Spinal cord (tissue), 10 donors: ENCODE measurements around the gene ZNF575. TPM values are rescaled to one million over a fixed set of nuclear protein-coding genes. Genes with fewer than 3 reads are reported as not detected.

Experiments used
- DNase-seq, 6 donors: peaks; one replicate each; pipeline versions ENCODE4 v3.0.0 to v3.0.0-alpha.2; 2013 to 2015; ENCODE audit warnings: low spot score in 6 of 6, low read depth in 4 of 6
- H3K27ac ChIP-seq: one replicate; pipeline ENCODE4 v1.5.1; 2013; ENCODE audit warnings: low read depth, low read length, control low read depth
- H3K27me3 ChIP-seq: one replicate; pipeline ENCODE4 v1.6.1; 2013; ENCODE audit warnings: low read length; ENCODE audit not compliant: control insufficient read depth, insufficient read depth
- H3K36me3 ChIP-seq: one replicate; pipeline ENCODE4 v1.6.1; 2013; ENCODE audit warnings: low read length; ENCODE audit not compliant: control insufficient read depth, insufficient read depth
- H3K4me1 ChIP-seq: one replicate; pipeline ENCODE4 v1.6.1; 2013; ENCODE audit warnings: low read length; ENCODE audit not compliant: control insufficient read depth, insufficient read depth
- H3K4me3 ChIP-seq: one replicate; pipeline ENCODE4 v1.5.1; 2013; ENCODE audit warnings: low read depth, low read length, control low read depth
- H3K9me3 ChIP-seq: one replicate; pipeline ENCODE4 v1.6.1; 2013; ENCODE audit warnings: low read length; ENCODE audit not compliant: control insufficient read depth, insufficient read depth
- WGBS: methylation state at CpG from one replicate; pipeline ENCODE4 v1.1.5; 2013; ENCODE audit warnings: missing lambda C conversion rate; ENCODE audit not compliant: insufficient coverage; 5-methylcytosine and 5-hydroxymethylcytosine counted together
- long read RNA-seq, 4 donors: transcript quantifications; one replicate each; lab custom pipeline, GENCODE V29; 2026
- polyA plus RNA-seq, 2 donors: library from polyadenylated mRNA; unstranded; fragments of 120-200 nt; gene quantifications; one replicate each; pipeline ENCODE4 v1.2.1, GENCODE V29; 2013; ENCODE audit not compliant: insufficient read length in 2 of 2
- total RNA-seq, 2 donors: library from RNA; depleted of rRNA in 1 of 2; stranded (reverse); fragments of 120-200 nt in 1 of 2; fragments of >200 nt in 1 of 2; gene quantifications; one replicate each; pipeline versions ENCODE4 v1.2.3 to v1.2.4, GENCODE V29; 2013 to 2014
- donor health status: healthy.

Gene ZNF575
- total RNA-seq, result under 1 TPM; 0.40 to 0.94 TPM
- 10 to 100 TPM in 1 of 2 donors, 1 to 10 TPM in 1; 6.4 to 11.2 TPM for polyA plus RNA-seq
- long read RNA-seq, donor 1, partial matches to known transcripts, result 0 of 4 reads
- long read RNA-seq, donor 1, other reads (novel, unspliced or antisense), result 0 of 4 reads
- long read RNA-seq, donor 2, partial matches to known transcripts, result 0 of 3 reads
- long read RNA-seq, donor 2, other reads (novel, unspliced or antisense), result 0 of 3 reads
- long read RNA-seq, donor 3, partial matches to known transcripts, result 6 of 16 reads
- long read RNA-seq, donor 3, other reads (novel, unspliced or antisense), result 8 of 16 reads
- long read RNA-seq, donor 4, result 0 reads

- H3K27ac ChIP-seq, result peak within 1 kb of the TSS; percentile 94
These were observed at the start of gene ZNF575 for GRCh38 chr19:43532962-43533545. TSS of gene ZNF575 (plus strand) at chr19:43533188. CDS start at chr19:43534423, 1,235 bp downstream.

GRCh38 chr19:43483281-43483680 is 49.7 kb upstream of the ZNF575 start:
- no peak overlapping the region for H3K4me3 ChIP-seq
- H3K36me3 ChIP-seq, result peaks cover 13% of the 10 kb centered on the region
- no peak overlapping the region for H3K27ac ChIP-seq
- H3K4me1 ChIP-seq, result no peaks in the 10 kb centered on the region
- no peaks in the 10 kb centered on the region for H3K27me3 ChIP-seq
- H3K9me3 ChIP-seq, result no peaks in the 10 kb centered on the region
- no peak for DNase-seq
- 83% methylated on average over 2 of the region's 6 CpGs for WGBS

More at GRCh38 chr19:43532962-43533545, at the start of gene ZNF575:
- Histone ChIP-seq H3K4me1 (peaks cover 36% of the 10 kb centered on the region), H3K4me3 (peak within 1 kb of the TSS; percentile 78), H3K36me3 (peaks cover 14% of the 10 kb centered on the region), H3K9me3 (no peaks in the 10 kb centered on the region), H3K27me3 (no peaks in the 10 kb centered on the region)
- DNase-seq, result peak; percentile 92 to 99 (median 97)
- under 1% methylated on average over 41 of the region's 47 CpGs for WGBS

- Histone ChIP-seq H3K36me3 (peaks cover 9% of the 10 kb centered on the region), H3K27ac (no peak overlapping the region), H3K4me3 (no peak overlapping the region), H3K4me1 (no peaks in the 10 kb centered on the region), H3K27me3 (no peaks in the 10 kb centered on the region), H3K9me3 (no peaks in the 10 kb centered on the region)
- WGBS, result 86% methylated on average over 6 of the region's 6 CpGs
- DNase-seq, result no peak
These were observed 47.0 kb upstream of the ZNF575 start for GRCh38 chr19:43485951-43486350.

GRCh38 chr19:43486412-43486811 is 46.6 kb upstream of the ZNF575 start:
- Histone ChIP-seq H3K36me3 (peaks cover 9% of the 10 kb centered on the region), H3K27ac (no peak overlapping the region), H3K4me1 (no peaks in the 10 kb centered on the region), H3K27me3 (no peaks in the 10 kb centered on the region), H3K4me3 (no peak overlapping the region), H3K9me3 (no peaks in the 10 kb centered on the region)
- DNase-seq, result no peak
- WGBS, result 93% methylated on average over 5 of the region's 7 CpGs

GRCh38 chr19:43488179-43488578 is 44.8 kb upstream of the ZNF575 start:
- no peak overlapping the region for H3K27ac ChIP-seq
- H3K4me3 ChIP-seq, result no peak overlapping the region
- no peaks in the 10 kb centered on the region for H3K4me1 ChIP-seq
- H3K9me3 ChIP-seq, result no peaks in the 10 kb centered on the region
- no peaks in the 10 kb centered on the region for H3K27me3 ChIP-seq
- 93% methylated on average over 5 of the region's 8 CpGs for WGBS
- DNase-seq, result no peak
- H3K36me3 ChIP-seq, result peaks cover 9% of the 10 kb centered on the region

GRCh38 chr19:43489310-43489709 is 43.7 kb upstream of the ZNF575 start:
- peak in 1 of 6 donors; percentile 36 for DNase-seq
- Histone ChIP-seq H3K9me3 (no peaks in the 10 kb centered on the region), H3K4me1 (no peaks in the 10 kb centered on the region), H3K36me3 (peaks cover 9% of the 10 kb centered on the region), H3K4me3 (no peak overlapping the region), H3K27ac (no peak overlapping the region), H3K27me3 (no peaks in the 10 kb centered on the region)
- no CpG with 5 or more reads among the region's 5 CpGs for WGBS

- Histone ChIP-seq H3K4me1 (no peaks in the 10 kb centered on the region), H3K4me3 (no peak overlapping the region), H3K27ac (no peak overlapping the region), H3K36me3 (peaks cover 17% of the 10 kb centered on the region), H3K27me3 (no peaks in the 10 kb centered on the region), H3K9me3 (no peaks in the 10 kb centered on the region)
- 100% methylated on average over 3 of the region's 7 CpGs for WGBS
- no peak for DNase-seq
These were observed 42.9 kb upstream of the ZNF575 start for GRCh38 chr19:43489979-43490599.

GRCh38 chr19:43490759-43491158 is 42.2 kb upstream of the ZNF575 start:
- H3K36me3 ChIP-seq, result peaks cover 23% of the 10 kb centered on the region
- no peaks in the 10 kb centered on the region for H3K27me3 ChIP-seq
- no peak overlapping the region for H3K4me3 ChIP-seq
- H3K9me3 ChIP-seq, result no peaks in the 10 kb centered on the region
- no peak overlapping the region for H3K27ac ChIP-seq
- 90% methylated on average over 2 of the region's 5 CpGs for WGBS
- DNase-seq, result no peak
- no peaks in the 10 kb centered on the region for H3K4me1 ChIP-seq

- WGBS, result 75% methylated on average over 7 of the region's 8 CpGs
- no peak overlapping the region for H3K27ac ChIP-seq
- peaks cover 7% of the 10 kb centered on the region for H3K4me1 ChIP-seq
- no peak for DNase-seq
- no peaks in the 10 kb centered on the region for H3K27me3 ChIP-seq
- H3K36me3 ChIP-seq, result peaks cover 23% of the 10 kb centered on the region
- H3K4me3 ChIP-seq, result no peak overlapping the region
- no peaks in the 10 kb centered on the region for H3K9me3 ChIP-seq
These were observed 37.9 kb upstream of the ZNF575 start for GRCh38 chr19:43495082-43495481.
